ENCODE results near the gene B4GALT7.
"Not testable (repeated sequence)": the region's sequence is repeated elsewhere in the genome, so short reads cannot be mapped to it uniquely, and the experiment has no call there.

Gene B4GALT7

GRCh38 chr5:177599731-177600507 is at the start of gene B4GALT7:
Gene B4GALT7, plus strand, starts transcription at chr5:177600132. Its CDS starts 79 bp downstream, at chr5:177600211.
- DNase-seq = no peak

- DNase-seq = no peak
These were observed 47.0 kb upstream of the B4GALT7 start for GRCh38 chr5:177552839-177553455.

GRCh38 chr5:177553671-177554429 is 46.1 kb upstream of the B4GALT7 start:
- DNase-seq = no peak

- DNase-seq = peak; percentile 64
These were observed 45.3 kb upstream of the B4GALT7 start, which contains the start of gene FAM193B for GRCh38 chr5:177554474-177555111. Gene FAM193B, minus strand, starts transcription at chr5:177554563. Its CDS starts 105 bp downstream, at chr5:177554458.

- no peak for DNase-seq
These were observed 44.7 kb upstream of the B4GALT7 start for GRCh38 chr5:177555228-177555627.

- DNase-seq = no peak
These were observed 44.3 kb upstream of the B4GALT7 start for GRCh38 chr5:177555665-177556064.

GRCh38 chr5:177557041-177557647 is 42.8 kb upstream of the B4GALT7 start:
- DNase-seq = no peak

GRCh38 chr5:177557796-177558195 is 42.1 kb upstream of the B4GALT7 start:
- no peak for DNase-seq

GRCh38 chr5:177559446-177559941 is 40.4 kb upstream of the B4GALT7 start:
- not testable (repeated sequence) for DNase-seq

GRCh38 chr5:177565046-177565445 is 34.9 kb upstream of the B4GALT7 start:
- DNase-seq = no peak

- no peak for DNase-seq
These were observed 31.6 kb upstream of the B4GALT7 start for GRCh38 chr5:177568326-177568725.

- no peak for DNase-seq
These were observed 30.0 kb upstream of the B4GALT7 start for GRCh38 chr5:177569894-177570293.

- DNase-seq = no peak
These were observed 24.4 kb upstream of the B4GALT7 start for GRCh38 chr5:177575488-177575887.

- no peak for DNase-seq
These were observed 23.8 kb upstream of the B4GALT7 start for GRCh38 chr5:177576169-177576568.

- no peak for DNase-seq
These were observed 21.6 kb upstream of the B4GALT7 start for GRCh38 chr5:177578316-177578715.

GRCh38 chr5:177588413-177588909 is 11.5 kb upstream of the B4GALT7 start:
- DNase-seq = no peak

GRCh38 chr5:177590406-177590805 is 9.5 kb upstream of the B4GALT7 start:
- DNase-seq = no peak

GRCh38 chr5:177591690-177592009 is 8.3 kb upstream of the B4GALT7 start:
- DNase-seq = no peak

- DNase-seq = peak; percentile 76
These were observed 7.7 kb upstream of the B4GALT7 start, which contains the start of gene TMED9 for GRCh38 chr5:177592010-177592834. Gene TMED9, plus strand, starts transcription at chr5:177592203. Its CDS starts 12 bp downstream, at chr5:177592215.

- DNase-seq = no peak
These were observed 7.0 kb upstream of the B4GALT7 start for GRCh38 chr5:177592905-177593304.

GRCh38 chr5:177593511-177593910 is 6.4 kb upstream of the B4GALT7 start:
- no peak for DNase-seq

Data from DMS153 (cell line).